HG03442 (cell line): Measurements from ENCODE around the gene OPN3.
"Not testable (repeated sequence)": the region's sequence is repeated elsewhere in the genome, so short reads cannot be mapped to it uniquely, and the experiment has no call there.

Experiments
- ATAC-seq: cut with Tn5 transposase; IDR thresholded peaks from one replicate; pipeline ENCODE4 v1.9.1; 2021; ENCODE audit warnings: mild to moderate bottlenecking, moderate library complexity; ENCODE audit not compliant: unreplicated experiment

OPN3 gene

DNA sequence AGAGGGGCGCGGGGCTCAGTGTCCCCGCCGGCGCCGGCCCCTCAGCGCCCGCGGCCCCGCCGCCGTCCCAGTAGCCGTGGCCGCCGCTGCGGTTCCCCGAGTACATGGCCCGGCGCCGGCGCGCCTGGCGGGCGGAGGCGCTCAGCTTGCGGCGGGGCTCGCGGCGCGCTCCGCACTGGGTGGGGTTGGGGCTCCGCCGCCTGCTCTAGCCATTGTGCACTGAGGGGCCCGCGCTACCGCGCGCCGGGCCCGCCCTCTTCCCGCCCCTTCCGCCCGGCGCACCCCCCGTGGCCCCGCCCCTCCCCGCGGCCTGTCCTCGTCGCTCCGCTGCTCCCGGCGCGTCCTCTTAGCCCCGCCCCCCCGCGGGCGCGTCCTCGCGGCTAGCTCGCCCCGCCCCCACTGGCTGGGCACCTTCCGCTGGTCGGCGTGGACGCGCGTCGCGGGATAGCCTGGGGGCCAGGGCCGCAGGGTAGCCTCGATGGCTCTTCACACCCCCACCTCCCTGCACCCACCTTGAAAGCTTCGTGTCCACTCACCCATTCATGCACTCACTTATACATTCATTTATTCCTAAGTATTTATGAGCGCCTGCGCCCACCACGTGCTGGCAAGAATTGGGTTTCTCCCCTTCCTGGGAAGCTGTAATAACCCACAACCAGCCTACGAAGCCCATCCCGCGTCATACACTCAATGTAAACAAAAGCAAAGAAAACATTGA, at the start of gene OPN3, which contains the start of gene CHML:
Gene OPN3 (minus strand): TSS at position 221 of the 718 bp plus-strand sequence. CDS start 115 bp downstream, at position 106.
Gene CHML (minus strand): TSS at position 221 of the 718 bp plus-strand sequence. CDS start 4,603 bp downstream, outside the sequence.
- peak; percentile 84 for ATAC-seq

DNA sequence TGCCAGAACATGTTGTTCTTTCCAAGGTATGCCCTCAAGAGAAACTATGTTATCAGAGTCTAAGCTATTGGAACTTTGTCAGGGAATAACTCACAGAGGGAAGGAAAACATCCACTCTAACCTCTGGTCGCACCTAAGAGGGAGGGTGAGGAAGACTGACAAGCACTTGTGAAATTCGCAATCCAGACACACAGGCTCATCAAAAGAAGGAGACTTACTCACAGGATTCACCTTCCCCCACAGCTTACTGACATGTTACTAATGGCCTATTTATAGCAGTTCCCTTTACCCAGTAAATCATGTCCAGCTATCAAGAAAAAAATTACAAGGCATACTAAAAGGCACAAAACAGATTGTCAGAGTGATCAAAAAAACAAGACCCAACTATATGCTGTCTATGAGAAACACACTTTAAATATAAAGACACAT, 48.8 kb upstream of the OPN3 start:
- no peak for ATAC-seq

DNA sequence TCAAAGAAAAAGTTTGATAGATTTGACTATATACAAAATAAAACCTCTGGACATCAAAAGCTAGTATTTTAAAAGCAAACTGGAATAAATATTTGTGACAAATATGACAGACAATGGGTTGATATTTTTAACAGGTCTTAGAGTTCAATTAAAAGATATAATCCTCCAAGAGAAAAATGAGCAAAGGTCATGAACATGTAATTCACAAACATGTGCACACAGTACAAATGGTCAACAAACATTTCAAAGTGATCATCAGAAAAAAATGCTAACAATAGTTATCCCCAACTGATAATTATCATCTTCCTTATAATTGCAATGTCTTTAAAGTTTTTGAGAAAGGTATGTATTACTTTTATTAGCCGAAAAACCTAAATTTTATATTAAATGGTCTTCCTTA, 43.9 kb upstream of the OPN3 start:
- ATAC-seq, result no peak

GRCh38 chr1:241682921-241683320, 42.8 kb upstream of the OPN3 start:
- ATAC-seq, result no peak

GRCh38 chr1:241681861-241682448, 41.8 kb upstream of the OPN3 start:
- not testable (repeated sequence) for ATAC-seq

DNA sequence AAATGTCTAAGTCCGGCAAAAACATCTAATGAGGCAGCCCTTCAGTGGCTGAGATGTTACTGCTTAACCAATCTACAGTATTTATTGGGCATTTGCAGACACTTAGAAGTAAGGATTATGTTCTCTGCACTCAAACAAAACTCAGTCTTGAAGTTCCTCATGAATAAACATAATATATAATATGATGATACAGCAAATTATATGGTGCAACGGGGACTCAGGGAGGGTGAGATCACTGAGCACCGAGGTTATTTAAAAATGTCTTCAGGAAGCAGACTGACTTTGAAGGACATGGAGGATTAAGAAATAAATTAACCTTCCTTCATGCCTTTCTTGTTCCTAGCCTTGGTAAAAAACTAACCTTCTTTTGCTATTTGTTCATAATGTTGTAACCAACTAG, 39.8 kb upstream of the OPN3 start:
- ATAC-seq, result no peak

GRCh38 chr1:241679404-241679803, 39.2 kb upstream of the OPN3 start:
- ATAC-seq, result no peak

GRCh38 chr1:241678536-241678935, 38.4 kb upstream of the OPN3 start:
- ATAC-seq, result no peak

GRCh38 chr1:241677201-241677600, 37.0 kb upstream of the OPN3 start:
- peak; percentile 98 for ATAC-seq

DNA sequence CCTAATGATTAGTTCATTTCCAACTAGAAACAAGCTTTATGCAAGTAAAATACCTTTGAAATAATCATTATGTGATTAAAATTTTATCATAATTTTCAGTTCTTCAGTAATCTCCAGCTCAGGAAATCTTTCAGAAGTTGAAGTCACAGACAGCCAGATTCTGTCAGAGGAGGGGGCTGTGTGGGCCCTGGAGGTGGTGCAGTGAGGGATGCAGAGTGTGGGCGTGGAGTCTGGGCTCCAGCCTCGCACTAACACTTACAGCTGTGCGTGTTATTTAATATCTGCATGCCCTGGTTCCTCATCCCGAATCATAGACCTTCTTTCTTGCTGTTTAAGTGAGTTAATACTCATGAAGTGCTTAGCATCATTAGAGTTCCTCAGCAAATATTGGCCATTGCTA, 35.8 kb upstream of the OPN3 start:
- ATAC-seq, result no peak

DNA sequence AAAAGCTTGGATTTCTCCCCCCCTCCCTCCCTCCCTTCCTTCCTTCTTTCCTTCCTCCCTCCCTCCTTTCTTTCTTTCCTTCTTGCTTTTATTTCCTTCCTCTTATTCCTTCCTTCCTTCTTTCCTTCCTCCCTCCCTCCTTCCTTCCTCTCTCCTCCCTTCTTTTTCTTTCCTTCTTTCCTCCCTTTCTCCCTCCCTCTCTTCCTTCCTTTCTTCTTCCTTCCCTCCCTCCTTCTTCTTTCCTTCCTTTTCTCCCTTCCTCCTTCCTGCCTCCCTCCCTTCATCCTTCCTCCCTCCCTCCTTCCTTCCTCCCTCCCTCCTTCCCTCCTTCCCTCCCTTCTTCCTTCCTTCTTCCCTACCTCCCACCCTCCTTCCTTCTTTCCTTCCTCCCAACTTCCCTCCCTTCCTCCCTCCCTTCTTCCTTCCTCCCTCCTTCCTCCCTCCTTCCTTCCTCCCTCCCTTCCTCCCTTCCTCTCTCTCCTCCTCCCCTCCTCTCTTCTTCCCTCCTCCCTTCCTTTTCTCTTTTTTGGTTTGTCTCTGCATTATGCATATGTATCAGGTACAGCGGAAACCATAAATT, 34.7 kb upstream of the OPN3 start:
- no peak for ATAC-seq

GRCh38 chr1:241672301-241672700, 32.1 kb upstream of the OPN3 start:
- ATAC-seq, result no peak

- ATAC-seq, result no peak
Measured at GRCh38 chr1:241666419-241666818, 26.2 kb upstream of the OPN3 start.

DNA sequence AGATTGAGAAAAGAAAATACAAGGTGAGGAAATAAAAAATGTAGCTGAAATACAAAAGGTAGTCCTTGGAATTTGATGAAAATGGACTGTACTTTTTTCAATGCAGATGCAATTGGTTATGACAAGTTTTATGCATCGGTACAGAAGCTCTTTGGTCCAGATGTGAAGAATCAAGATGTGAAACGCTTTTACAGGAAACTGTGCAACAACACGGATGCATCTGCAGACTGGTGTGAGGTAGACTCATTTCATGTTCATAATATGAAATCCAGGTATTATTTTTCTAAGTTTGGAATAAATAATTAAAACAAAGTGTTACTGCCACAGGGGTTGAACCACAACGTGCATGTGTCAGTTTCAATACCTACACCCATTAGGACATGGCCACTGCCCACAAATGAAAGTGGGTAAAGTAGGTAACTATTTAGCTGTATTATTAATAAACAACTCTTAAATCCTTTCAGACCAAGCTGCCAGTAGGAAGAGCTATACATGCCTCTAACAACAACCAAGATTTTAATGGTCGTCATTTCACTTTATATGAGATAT, 20.3 kb upstream of the OPN3 start:
- no peak for ATAC-seq

DNA sequence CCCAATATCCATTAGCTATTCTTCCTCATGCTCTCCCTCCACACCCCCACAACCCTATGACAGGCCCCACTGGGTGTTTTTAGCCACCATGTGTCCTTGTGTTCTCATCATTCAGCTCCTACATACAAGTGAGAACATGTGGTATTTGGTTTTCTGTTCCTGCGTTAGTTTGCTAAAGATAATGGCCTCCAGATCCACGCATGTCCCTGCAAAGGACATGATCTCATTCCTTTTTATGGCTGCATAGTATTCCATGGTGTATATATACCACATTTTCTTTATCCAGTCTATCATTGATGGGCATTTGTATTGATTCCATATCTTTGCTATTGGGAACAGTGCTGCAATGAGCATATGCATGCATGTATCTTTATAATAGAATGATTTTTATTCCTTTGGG, 18.8 kb upstream of the OPN3 start:
- ATAC-seq, result not testable (repeated sequence)

DNA sequence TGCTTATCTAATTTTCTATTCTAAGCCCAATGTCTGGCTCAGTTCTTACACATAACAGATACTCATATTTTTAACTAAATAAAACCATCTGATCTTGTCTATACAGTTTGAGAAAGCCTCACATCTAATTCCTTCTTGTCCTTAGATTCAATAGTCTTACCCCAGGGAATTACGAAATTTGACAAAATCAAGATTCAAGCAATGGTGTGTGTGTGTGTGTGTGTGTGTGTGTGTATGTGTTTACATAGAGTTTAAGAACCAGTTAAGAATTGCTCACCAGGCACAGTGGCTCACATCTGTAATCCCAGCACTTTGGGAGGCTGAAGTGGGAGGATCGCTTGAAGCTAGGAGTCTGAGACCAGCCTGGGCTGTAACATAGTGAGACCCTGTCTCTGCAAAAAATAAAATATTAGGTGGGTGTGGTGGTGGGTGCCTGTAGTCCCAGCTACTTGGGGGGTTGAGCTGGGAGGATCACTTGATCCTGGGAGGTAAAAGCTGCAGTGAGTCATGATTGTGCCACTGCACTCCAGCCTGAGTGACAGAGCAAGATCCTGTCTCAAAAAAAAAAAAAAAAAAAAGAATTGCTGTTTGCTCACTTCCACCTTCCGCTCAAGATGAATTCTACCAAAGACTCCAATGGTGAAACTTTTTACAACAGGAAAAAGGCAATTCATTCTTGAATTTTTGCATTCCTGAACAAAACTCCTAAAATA, 18.1 kb upstream of the OPN3 start:
- ATAC-seq, result no peak

GRCh38 chr1:241654641-241655040, 14.5 kb upstream of the OPN3 start:
- no peak for ATAC-seq

DNA sequence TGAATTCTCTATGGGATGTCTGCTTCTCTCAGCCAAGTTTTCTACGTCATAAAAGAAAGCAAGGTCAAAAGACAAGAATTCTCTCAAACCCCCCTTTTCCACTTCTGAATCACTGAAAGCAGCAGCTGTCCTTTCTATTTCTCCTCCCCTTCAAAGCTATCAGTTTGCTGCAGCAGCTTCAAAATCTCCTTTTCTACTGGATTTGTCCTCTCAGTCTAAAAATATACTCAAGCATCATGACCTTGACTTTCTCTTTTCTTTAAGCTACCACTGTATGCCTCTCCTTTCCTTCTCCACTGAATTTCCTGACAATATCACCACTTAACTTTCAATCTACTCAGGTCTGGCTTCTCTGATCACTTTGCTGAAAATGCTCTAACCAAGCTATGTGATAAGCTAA, 13.8 kb upstream of the OPN3 start:
- no peak for ATAC-seq

GRCh38 chr1:241652012-241652411, 11.8 kb upstream of the OPN3 start, which contains the start of gene WDR64:
Gene WDR64 (plus strand): TSS chr1:241652281. CDS start chr1:241652485, 204 bp downstream.
- ATAC-seq, result no peak

DNA sequence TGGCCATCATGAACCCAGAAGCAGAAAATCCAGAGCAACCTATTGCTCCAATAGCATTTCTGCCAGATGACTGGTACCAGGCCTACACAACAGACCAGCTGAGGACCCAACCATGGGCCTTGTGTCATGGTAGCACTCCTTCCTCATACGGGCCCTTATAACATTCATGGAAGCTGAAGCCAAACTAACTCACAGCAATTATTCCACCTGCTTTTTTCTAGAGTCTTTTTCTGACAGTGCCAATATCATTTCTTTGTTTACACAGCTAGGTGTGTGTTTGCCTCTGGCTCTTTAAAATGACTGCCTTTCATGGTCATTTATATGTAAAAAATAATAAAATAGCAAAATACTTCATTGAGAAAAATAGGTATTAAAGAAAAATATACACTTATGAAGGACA, 8.0 kb upstream of the OPN3 start:
- ATAC-seq, result no peak

- ATAC-seq, result no peak
Measured at GRCh38 chr1:241647658-241648057, 7.5 kb upstream of the OPN3 start.
